OCI-LY7 (cell line): ENCODE measurements around the gene MYL3.

Experiments
- CTCF ChIP-seq: fragments of 200-600 bp; sonication (generic); conservative IDR thresholded peaks from 2 replicates; pipeline ENCODE4 v1.5.1; 2014; ENCODE audit warnings: mild to moderate bottlenecking, antibody characterized with exemption, low read length, moderate library complexity, mixed read lengths
- EZH2phosphoT487 ChIP-seq: fragments of 200-600 bp; sonication (generic); IDR thresholded peaks from 2 replicates; pipeline ENCODE4 v1.6.1; 2018; ENCODE audit warnings: low read depth, borderline replicate concordance, mild to moderate bottlenecking, mixed run types, antibody characterized with exemption, low read length, moderate library complexity, mixed read lengths

DNA sequence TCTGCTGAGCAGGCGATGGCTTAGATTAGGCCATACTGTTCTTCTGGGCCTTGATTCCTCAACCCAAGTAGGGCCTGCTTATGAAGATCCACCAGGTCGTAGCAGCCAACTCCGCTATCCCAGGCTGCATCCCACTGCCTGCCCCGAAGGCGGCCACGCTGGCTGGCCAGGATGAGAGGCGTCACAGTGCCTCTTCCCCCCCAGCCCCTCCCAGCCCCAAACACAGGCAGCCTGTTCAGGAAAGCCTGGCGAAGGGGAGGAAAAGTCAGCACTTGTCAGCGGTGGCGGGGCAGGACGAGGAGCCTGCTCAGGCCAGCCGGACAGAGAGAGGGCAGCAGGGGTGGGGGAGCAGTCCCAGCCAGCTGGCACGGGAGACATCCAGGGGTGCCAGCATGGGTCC, 25.5 kb upstream of the MYL3 start:
- TF ChIP-seq CTCF (no peak), EZH2phosphoT487 (no peak)
